KBM-7 (cell line): Measurements from ENCODE around the gene COL6A3.

Source experiments
- DNase-seq: peaks from one replicate; pipeline ENCODE4 v3.0.0-alpha.2; 2015
- in situ Hi-C: fragments of 300-500 bp; cut with MboI; formaldehyde crosslinking; loops from 2 replicates; pipeline ENCODE4 v1.14.3; 2020; ENCODE audit warnings: low sequenced_read_pairs, low pct_unique_long_range_greater_than_20kb, mixed read lengths

Gene COL6A3

GRCh38 chr2:237326266-237327171 is 87.4 kb downstream of the COL6A3 start:
- in situ Hi-C loops: no loop called here
- no peak for DNase-seq

- in situ Hi-C loops: no loop called here
- no peak for DNase-seq
Observed at GRCh38 chr2:237324837-237325236, 89.1 kb downstream of the COL6A3 start.

GRCh38 chr2:237324405-237324831 is 89.5 kb downstream of the COL6A3 start:
- in situ Hi-C loops: no loop called here
- no peak for DNase-seq

- in situ Hi-C loops: no loop called here
- no peak for DNase-seq
Observed at GRCh38 chr2:237323656-237324055, 90.3 kb downstream of the COL6A3 start.

GRCh38 chr2:237322564-237322963 is 91.4 kb downstream of the COL6A3 start:
- DNase-seq: no peak
- in situ Hi-C loops: no loop called here

- in situ Hi-C loops: no loop called here
- no peak for DNase-seq
Observed at GRCh38 chr2:237321746-237322145, 92.2 kb downstream of the COL6A3 start.

GRCh38 chr2:237320801-237321560 is 93.0 kb downstream of the COL6A3 start:
- no peak for DNase-seq
- in situ Hi-C loops: no loop called here

GRCh38 chr2:237319887-237320286 is 94.1 kb downstream of the COL6A3 start:
- DNase-seq: no peak
- in situ Hi-C loops: no loop called here

- in situ Hi-C loops: no loop called here
- no peak for DNase-seq
Observed at GRCh38 chr2:237319086-237319820, 94.7 kb downstream of the COL6A3 start.

- in situ Hi-C loops: no loop called here
- DNase-seq: no peak
Observed at GRCh38 chr2:237316339-237316738, 97.6 kb downstream of the COL6A3 start.

GRCh38 chr2:237315829-237316225 is 98.1 kb downstream of the COL6A3 start:
- DNase-seq: no peak
- in situ Hi-C loops: no loop called here

GRCh38 chr2:237315170-237315828 is 98.7 kb downstream of the COL6A3 start:
- in situ Hi-C loops: no loop called here
- DNase-seq: no peak

- no peak for DNase-seq
- in situ Hi-C loops: no loop called here
Observed at GRCh38 chr2:237314681-237315080, 99.3 kb downstream of the COL6A3 start.

GRCh38 chr2:237314198-237314597 is 99.8 kb downstream of the COL6A3 start:
- in situ Hi-C loops: no loop called here
- no peak for DNase-seq

- in situ Hi-C loops: no loop called here
- no peak for DNase-seq
Observed at GRCh38 chr2:237312021-237312755, 101.8 kb downstream of the COL6A3 start.

- in situ Hi-C loops: no loop called here
- DNase-seq: no peak
Observed at GRCh38 chr2:237310515-237311114, 103.3 kb downstream of the COL6A3 start.

- in situ Hi-C loops: no loop called here
Observed at GRCh38 chr2:237309416-237309815, 104.5 kb downstream of the COL6A3 start.

GRCh38 chr2:237309011-237309410 is 105.0 kb downstream of the COL6A3 start:
- in situ Hi-C loops: no loop called here
- DNase-seq: no peak

More at GRCh38 chr2:237309416-237309815, 104.5 kb downstream of the COL6A3 start:
- DNase-seq: no peak
